Pancreas (tissue), 10 donors: ENCODE data around the gene ADH1B. TPM values are rescaled to one million over a fixed set of nuclear protein-coding genes. Genes with fewer than 3 reads are reported as not detected.

ENCODE experiments used
- ATAC-seq, 4 donors: fragments of 200-7000 bp; cut with Tn5 transposase; one replicate each; pipeline versions ENCODE4 v1.8.0 to v1.9.1; 2020; ENCODE audit warnings: mild to moderate bottlenecking in 4 of 4, moderate library complexity in 4 of 4
- DNase-seq, 6 donors: peaks; one replicate each; pipeline ENCODE4 v3.0.0-alpha.2; 2020
- FAIRE-seq: peaks from 2 replicates; lab custom pipeline; 2012; peaks lifted over from hg19 to GRCh38; lab: Jason Lieb, UNC
- H3K27ac ChIP-seq, 4 donors: fragments of 200-600 bp; sonication (generic); 1 replicate in 3 of 4; 2 replicates in 1 of 4; pipeline versions ENCODE4 v1.5.0 to v1.8.0; 2020
- H3K27me3 ChIP-seq, 4 donors: fragments of 200-600 bp; one replicate each; pipeline ENCODE4 v1.8.0; 2021
- H3K36me3 ChIP-seq, 3 donors: fragments of 200-600 bp; sonication (generic) in 1 of 3; one replicate each; pipeline versions ENCODE4 v1.5.0 to v1.8.0; 2020 to 2021
- H3K4me1 ChIP-seq, 3 donors: fragments of 200-600 bp; one replicate each; pipeline ENCODE4 v1.8.0; 2021
- H3K4me3 ChIP-seq, 4 donors: fragments of 200-600 bp; sonication (generic) in 2 of 4; one replicate each; pipeline versions ENCODE4 v1.5.0 to v1.8.0; 2020 to 2021
- H3K9me3 ChIP-seq, 4 donors: fragments of 200-600 bp; one replicate each; pipeline ENCODE4 v1.8.0; 2021
- CTCF ChIP-seq, 4 donors: fragments of 200-600 bp; sonication (generic) in 3 of 4; IDR thresholded peaks; one replicate each; pipeline versions ENCODE4 v1.5.0 to v1.8.0; 2021; ENCODE audit warnings: antibody characterized with exemption in 4 of 4
- WGBS, 2 donors: extraction: QIAGEN DNeasy Blood & Tissue Kit; methylation state at CpG; one replicate each; pipeline ENCODE4 v1.1.7; 2013; 5-methylcytosine and 5-hydroxymethylcytosine counted together
- intact Hi-C, 3 donors: fragments of 100-400 bp; cut with DNase I; formaldehyde crosslinking; loops; one replicate each; pipeline versions ENCODE4 v1.11.1 to v1.14.2; 2022
- polyA plus RNA-seq, 2 donors: library from polyadenylated mRNA; stranded (reverse); fragments of 200-250 nt; gene quantifications; one replicate each; pipeline ENCODE4 v1.2.3, GENCODE V29; 2013
- total RNA-seq, 6 donors: library from RNA; stranded (reverse); fragmentation: NEBNext Ultra II Directional in 4 of 6; extraction: Animal tissue kit (Norgen Biotek cat#: 25700) in 4 of 6; gene quantifications; one replicate each; pipeline versions ENCODE4 v1.2.1 to v1.2.4, GENCODE V29; 2021 to 2023
- donor health status: healthy with polysubstance abuse.
- donor health status: DM: no; HTN: no; CAD: no; lungs with moderate emphysema.
- donor health status: DM: no; HTN: no; CAD: no.
- donor health status: control.
- donor health status: control.
- donor health status: Bipolar disorder and iron deficiency.
- donor health status: DM: yes; HTN: yes; CAD: no.
- donor health status: DM: no; HTN: no; CAD: no.
- donor health status: DM: no; HTN: no; CAD: no.
- donor health status: DM: yes; HTN: yes; CAD: no.

The ADH1B gene
- total and polyA plus RNA-seq, 8 donors: 15.5 to 100 (median 38.0) TPM

- no peak for DNase-seq
- intact Hi-C loops: no loop called here
- H3K4me3 ChIP-seq: no peak overlapping the region
- no peak overlapping the region for H3K27ac ChIP-seq
- H3K9me3 ChIP-seq: no peaks in the 10 kb centered on the region
- H3K36me3 ChIP-seq: no peaks in the 10 kb centered on the region
- ATAC-seq: no peak
- no peak for TF ChIP-seq CTCF (IDR thresholded peaks at IDR 0.05)
- H3K4me1 ChIP-seq: no peaks in the 10 kb centered on the region
- FAIRE-seq: no peak
- no peaks in the 10 kb centered on the region for H3K27me3 ChIP-seq
These were observed 35.8 kb downstream of the ADH1B start for GRCh38 chr4:99285387-99285786.

- Histone ChIP-seq H3K36me3 (no peaks in the 10 kb centered on the region), H3K4me1 (no peaks in the 10 kb centered on the region), H3K4me3 (no peak overlapping the region), H3K27me3 (no peaks in the 10 kb centered on the region), H3K9me3 (no peaks in the 10 kb centered on the region), H3K27ac (no peak overlapping the region)
- no peak for DNase-seq
- no peak for FAIRE-seq
- ATAC-seq: no peak
- WGBS, 2 donors: 48 to 52% methylated on average over 2 of the region's 2 CpGs
- no peak for TF ChIP-seq CTCF (IDR thresholded peaks at IDR 0.05)
- intact Hi-C loops: no loop called here
These were observed 38.5 kb downstream of the ADH1B start for GRCh38 chr4:99282731-99283130.

GRCh38 chr4:99281261-99281660, 39.9 kb downstream of the ADH1B start:
- H3K36me3 ChIP-seq: no peaks in the 10 kb centered on the region
- H3K4me3 ChIP-seq: no peak overlapping the region
- TF ChIP-seq CTCF (IDR thresholded peaks at IDR 0.05): no peak
- DNase-seq (no peak), FAIRE-seq (no peak), ATAC-seq (no peak)
- WGBS, 2 donors: 91 to 92% methylated on average over 5 of the region's 5 CpGs
- no peaks in the 10 kb centered on the region for H3K9me3 ChIP-seq
- intact Hi-C loops: no loop called here
- no peaks in the 10 kb centered on the region for H3K27me3 ChIP-seq
- no peaks in the 10 kb centered on the region for H3K4me1 ChIP-seq
- no peak overlapping the region for H3K27ac ChIP-seq

GRCh38 chr4:99276417-99276816, 44.8 kb downstream of the ADH1B start:
- FAIRE-seq (no peak), ATAC-seq (no peak), DNase-seq (no peak)
- H3K36me3 ChIP-seq: no peaks in the 10 kb centered on the region
- H3K4me1 ChIP-seq: no peaks in the 10 kb centered on the region
- intact Hi-C loops: no loop called here
- H3K4me3 ChIP-seq: no peak overlapping the region
- H3K27ac ChIP-seq: no peak overlapping the region
- no peaks in the 10 kb centered on the region for H3K27me3 ChIP-seq
- no peak for TF ChIP-seq CTCF (IDR thresholded peaks at IDR 0.05)
- no peaks in the 10 kb centered on the region for H3K9me3 ChIP-seq
- 87 to 96% methylated on average over 2 of the region's 2 CpGs for WGBS, 2 donors

- 88 to 96% methylated on average over 3 of the region's 3 CpGs for WGBS, 2 donors
- intact Hi-C loops: no loop called here
- Histone ChIP-seq H3K4me3 (no peak overlapping the region), H3K4me1 (no peaks in the 10 kb centered on the region), H3K27me3 (no peaks in the 10 kb centered on the region), H3K9me3 (no peaks in the 10 kb centered on the region), H3K27ac (no peak overlapping the region), H3K36me3 (no peaks in the 10 kb centered on the region)
- DNase-seq: no peak
- TF ChIP-seq CTCF (IDR thresholded peaks at IDR 0.05): no peak
- no peak for FAIRE-seq
- no peak for ATAC-seq
These were observed 45.3 kb downstream of the ADH1B start for GRCh38 chr4:99275885-99276284.
